K562 (cell line): Measurements from ENCODE around the gene MKLN1. TPM values are rescaled to one million over a fixed set of nuclear protein-coding genes. Genes with fewer than 3 reads are reported as not detected.
A peak's percentile ranks its signal among the peaks of the same experiment; 100 is the strongest.

Experiments
- ATF4 ChIP-seq: fragments of 450-650 bp; formaldehyde crosslinking; IDR thresholded peaks from 2 replicates; pipeline ENCODE4 v1.4.0; 2022; ENCODE audit warnings: mild to moderate bottlenecking, moderate library complexity
- CBX1 ChIP-seq: sonication (generic); IDR thresholded peaks from 2 replicates; pipeline ENCODE4 v1.6.1; 2016; ENCODE audit warnings: antibody characterized with exemption, low read depth, mild to moderate bottlenecking
- CHCHD3 ChIP-seq: fragments of 250-450 bp; sonication (Bioruptor Pico); IDR thresholded peaks from 2 replicates; pipeline ENCODE4 v2.1.2; 2022; ENCODE audit warnings: mild to moderate bottlenecking
- ESRRB ChIP-seq: fragments of 250-450 bp; sonication (Bioruptor Pico); IDR thresholded peaks from 2 replicates; pipeline ENCODE4 v1.5.0; 2020; ENCODE audit warnings: mild to moderate bottlenecking, moderate library complexity, borderline replicate concordance
- EZH2 ChIP-seq: IDR thresholded peaks from 2 replicates; pipeline ENCODE4 v1.6.1; 2012; ENCODE audit warnings: low read depth, mild to moderate bottlenecking, inconsistent platforms, low read length, borderline replicate concordance
- FOSL1 ChIP-seq: fragments of 200-800 bp; sonication (Bioruptor generic); conservative IDR thresholded peaks from 2 replicates; pipeline ENCODE4 v1.6.1; 2016; ENCODE audit warnings: missing genetic modification characterization, missing compliant biosample characterization
- HES1 ChIP-seq: fragments of 450-650 bp; IDR thresholded peaks from 2 replicates; pipeline ENCODE4 v1.6.1; 2016; ENCODE audit warnings: low read depth, mild to moderate bottlenecking, moderate library complexity
- MAFG ChIP-seq: fragments of 450-650 bp; conservative IDR thresholded peaks from 2 replicates; pipeline ENCODE4 v1.6.1; 2016; ENCODE audit warnings: missing genetic modification characterization, missing compliant biosample characterization
- MEF2A ChIP-seq: IDR thresholded peaks from 2 replicates; pipeline ENCODE4 v1.6.1; 2011; ENCODE audit warnings: low read depth, mild to moderate bottlenecking, low read length, moderate library complexity; ENCODE audit not compliant: control insufficient read depth
- MEF2D ChIP-seq: conservative IDR thresholded peaks from 2 replicates; pipeline ENCODE4 v1.6.1; 2016; ENCODE audit warnings: low read depth, missing genetic modification characterization, missing compliant biosample characterization
- NFE2L1 ChIP-seq: fragments of 450-650 bp; IDR thresholded peaks from 2 replicates; pipeline ENCODE4 v1.6.1; 2016; ENCODE audit warnings: missing genetic modification characterization, low read depth, mild to moderate bottlenecking, missing compliant biosample characterization, moderate library complexity, borderline replicate concordance
- NFXL1 ChIP-seq: fragments of 450-650 bp; formaldehyde crosslinking; IDR thresholded peaks from 2 replicates; pipeline ENCODE4 v1.4.0; 2021; ENCODE audit warnings: mild to moderate bottlenecking
- POLR2AphosphoS5 ChIP-seq: IDR thresholded peaks from 2 replicates; pipeline ENCODE4 v1.6.1; 2011; ENCODE audit warnings: mild to moderate bottlenecking, low read depth, low read length, moderate library complexity; ENCODE audit not compliant: control insufficient read depth, insufficient read depth
- SNIP1 ChIP-seq: fragments of 450-650 bp; IDR thresholded peaks from 2 replicates; pipeline ENCODE4 v1.7.1; 2017; ENCODE audit warnings: low read depth, mild to moderate bottlenecking
- SRSF9 ChIP-seq: fragments of 200-400 bp; formaldehyde crosslinking; IDR thresholded peaks from 2 replicates; pipeline ENCODE4 v1.6.1; 2017; ENCODE audit warnings: low read depth, low read length, borderline replicate concordance
- USF1 ChIP-seq: sonication (generic); formaldehyde crosslinking; IDR thresholded peaks from 2 replicates; pipeline ENCODE4 v1.9.0; 2022; ENCODE audit warnings: mild to moderate bottlenecking, missing genetic modification reagents
- YBX1 ChIP-seq: fragments of 450-650 bp; IDR thresholded peaks from 2 replicates; pipeline ENCODE4 v1.7.1; 2016; ENCODE audit warnings: mild to moderate bottlenecking
- ZBTB1 ChIP-seq: sonication (generic); formaldehyde crosslinking; IDR thresholded peaks from 2 replicates; pipeline ENCODE4 v1.8.1; 2023; ENCODE audit warnings: missing genetic modification reagents, low read depth, mild to moderate bottlenecking, borderline replicate concordance
- ZBTB33 ChIP-seq: sonication (generic); formaldehyde crosslinking; IDR thresholded peaks from 2 replicates; pipeline ENCODE4 v1.8.1; 2023; ENCODE audit warnings: mild to moderate bottlenecking, missing genetic modification reagents
- ZFP91 ChIP-seq: sonication (generic); formaldehyde crosslinking; IDR thresholded peaks from 2 replicates; pipeline ENCODE4 v1.8.0; 2022; ENCODE audit warnings: mild to moderate bottlenecking, missing genetic modification reagents
- ZFX ChIP-seq: sonication (generic); formaldehyde crosslinking; IDR thresholded peaks from 2 replicates; pipeline ENCODE4 v1.8.0; 2022; ENCODE audit warnings: mild to moderate bottlenecking, missing genetic modification reagents, moderate library complexity
- ZNF3 ChIP-seq: fragments of 250-450 bp; sonication (Bioruptor Pico); IDR thresholded peaks from 2 replicates; pipeline ENCODE4 v1.5.0; 2021; ENCODE audit warnings: mild to moderate bottlenecking, moderate library complexity
- polyA plus RNA-seq, 8 experiments: library from polyadenylated mRNA; depleted of rRNA in 4 of 8; stranded (reverse) in 5 of 8; unstranded in 3 of 8; fragments of >200 nt; fragmentation: Nextera tagmentation in 2 of 8; fragmentation: Illumina TruSeq in 1 of 8; extraction: Ambion mirVana in 2 of 8; extraction: Trizol in 1 of 8; gene quantifications; 2 replicates each; pipeline versions ENCODE4 v1.2.1 to v1.2.3, GENCODE V29; 2011 to 2014; ENCODE audit warnings: inconsistent platforms in 1 of 8, missing spikeins in 1 of 8
- total RNA-seq, 7 experiments: library from RNA; depleted of rRNA in 6 of 7; stranded (reverse); fragments of >200 nt in 6 of 7; fragmentation: Illumina TruSeq in 2 of 7; extraction: Trizol in 2 of 7; gene quantifications; 2 replicates each; pipeline versions ENCODE4 v1.2.1 to v1.2.3, GENCODE V29; 2011 to 2021; ENCODE audit warnings: low replicate concordance in 1 of 7

The MKLN1 gene
- total and polyA plus RNA-seq, 9 of the 15 experiments (the other 6 are each of a cell fraction or from before 2014, with no cell fraction given), result 18.6 to 80.4 (median 56.0) TPM

GRCh38 chr7:131327626-131328376, at the start of gene MKLN1 (continued):
- TF ChIP-seq HES1 (no peak), NFXL1 (CRISPR knock-in tag) (no peak), MAFG (tag) (no peak), ZNF3 (CRISPR knock-in tag) (no peak), USF1 (CRISPR knock-in tag) (no peak; the same call in none of the 2 replicates), ATF4 (CRISPR knock-in tag) (no peak), SNIP1 (no peak), CBX1 (peak; percentile 82), FOSL1 (tag) (no peak; the same call in 1 of the 2 replicates), NFE2L1 (tag) (no peak), ZFX (CRISPR knock-in tag) (peak; percentile 100), ZBTB1 (peak; percentile 88), ZFP91 (peak; percentile 100), EZH2 (no peak), MEF2A (0 out of 2 replicates have a peak, but pooled peaks have one; percentile 5), ZBTB33 (CRISPR knock-in tag) (peak; percentile 86), YBX1 (no peak), CHCHD3 (CRISPR knock-in tag) (0 out of 2 replicates have a peak, but pooled peaks have one; percentile 51), POLR2AphosphoS5 (peak; percentile 94), SRSF9 (no peak), MEF2D (tag) (no peak), ESRRB (CRISPR knock-in tag) (no peak)
